Endodermal cell (in vitro differentiated cells): Measurements from ENCODE around the gene FBXW4. TPM values are rescaled to one million over a fixed set of nuclear protein-coding genes. Genes with fewer than 3 reads are reported as not detected.
A peak's percentile ranks its signal among the peaks of the same experiment; 100 is the strongest.

Experiments
- DNase-seq: peaks from one replicate; pipeline ENCODE4 v3.0.0-alpha.2; 2017
- H3K27ac ChIP-seq: 2 replicates; pipeline ENCODE4 v1.5.1; 2013; ENCODE audit warnings: mild to moderate bottlenecking, low read depth, low read length, moderate library complexity
- H3K27me3 ChIP-seq: 2 replicates; pipeline ENCODE4 v1.6.1; 2013; ENCODE audit warnings: mild to moderate bottlenecking, low read length, moderate library complexity; ENCODE audit not compliant: insufficient read depth, control insufficient read depth, poor library complexity, severe bottlenecking
- H3K36me3 ChIP-seq: 2 replicates; pipeline ENCODE4 v1.7.0; 2013; ENCODE audit warnings: mild to moderate bottlenecking, low read length, moderate library complexity; ENCODE audit not compliant: control insufficient read depth, insufficient read depth
- H3K4me1 ChIP-seq: one replicate; pipeline ENCODE4 v1.7.0; 2013; ENCODE audit warnings: low read length; ENCODE audit not compliant: control insufficient read depth, insufficient read depth
- H3K4me3 ChIP-seq: 2 replicates; pipeline ENCODE4 v1.5.1; 2013; ENCODE audit warnings: mild to moderate bottlenecking, low read length, moderate library complexity
- H3K9ac ChIP-seq: 2 replicates; pipeline ENCODE4 v1.6.1; 2013; ENCODE audit warnings: mild to moderate bottlenecking, low read length, moderate library complexity; ENCODE audit not compliant: poor library complexity, severe bottlenecking; ENCODE audit errors: extremely low read depth
- H3K9me3 ChIP-seq: 2 replicates; pipeline ENCODE4 v1.6.1; 2013; ENCODE audit warnings: mild to moderate bottlenecking, low read length, moderate library complexity; ENCODE audit not compliant: control insufficient read depth
- H3K27ac Mint-ChIP-seq: 2 replicates; pipeline ENCODE4 v1.8.0; 2020; ENCODE audit warnings: mixed read lengths
- H3K27me3 Mint-ChIP-seq: 2 replicates; pipeline ENCODE4 v1.8.0; 2021; ENCODE audit warnings: mild to moderate bottlenecking, mixed read lengths; ENCODE audit not compliant: insufficient read depth
- H3K36me3 Mint-ChIP-seq: 2 replicates; pipeline ENCODE4 v1.8.0; 2020; ENCODE audit warnings: low read depth, mixed read lengths
- H3K4me1 Mint-ChIP-seq: 2 replicates; pipeline ENCODE4 v1.8.0; 2020; ENCODE audit warnings: mixed read lengths
- H3K4me3 Mint-ChIP-seq: 2 replicates; pipeline ENCODE4 v1.8.0; 2020; ENCODE audit warnings: mild to moderate bottlenecking, moderate library complexity, mixed read lengths
- H3K9me3 Mint-ChIP-seq: 2 replicates; pipeline ENCODE4 v1.8.0; 2020; ENCODE audit warnings: mild to moderate bottlenecking, mixed read lengths
- WGBS, 2 experiments: methylation state at CpG; one replicate each; pipeline versions ENCODE4 v1.1.5 to v1.1.7; 2013; ENCODE audit warnings: missing lambda C conversion rate in 2 of 2, mixed read lengths in 1 of 2; ENCODE audit not compliant: insufficient coverage in 1 of 2, insufficient read length in 1 of 2; 5-methylcytosine and 5-hydroxymethylcytosine counted together
- total RNA-seq, 2 donors: library from RNA; stranded (reverse); fragmentation: NEBNext Ultra II Directional in 1 of 2; extraction: Animal tissue kit (Norgen Biotek cat#: 25700) in 1 of 2; gene quantifications; 2 replicates in 1 of 2; 3 replicates in 1 of 2; pipeline ENCODE4 v1.2.1, GENCODE V29; 2021
- TF ChIP-seq, protein P1 (sequence below): fragments of 200-600 bp; sonication (generic); conservative IDR thresholded peaks from 2 replicates; pipeline ENCODE4 v1.5.0; 2021; ENCODE audit warnings: antibody characterized with exemption, mild to moderate bottlenecking

FBXW4 gene
- total RNA-seq, 2 donors from 2014 or later = 63.8 to 70.9 TPM

DNA sequence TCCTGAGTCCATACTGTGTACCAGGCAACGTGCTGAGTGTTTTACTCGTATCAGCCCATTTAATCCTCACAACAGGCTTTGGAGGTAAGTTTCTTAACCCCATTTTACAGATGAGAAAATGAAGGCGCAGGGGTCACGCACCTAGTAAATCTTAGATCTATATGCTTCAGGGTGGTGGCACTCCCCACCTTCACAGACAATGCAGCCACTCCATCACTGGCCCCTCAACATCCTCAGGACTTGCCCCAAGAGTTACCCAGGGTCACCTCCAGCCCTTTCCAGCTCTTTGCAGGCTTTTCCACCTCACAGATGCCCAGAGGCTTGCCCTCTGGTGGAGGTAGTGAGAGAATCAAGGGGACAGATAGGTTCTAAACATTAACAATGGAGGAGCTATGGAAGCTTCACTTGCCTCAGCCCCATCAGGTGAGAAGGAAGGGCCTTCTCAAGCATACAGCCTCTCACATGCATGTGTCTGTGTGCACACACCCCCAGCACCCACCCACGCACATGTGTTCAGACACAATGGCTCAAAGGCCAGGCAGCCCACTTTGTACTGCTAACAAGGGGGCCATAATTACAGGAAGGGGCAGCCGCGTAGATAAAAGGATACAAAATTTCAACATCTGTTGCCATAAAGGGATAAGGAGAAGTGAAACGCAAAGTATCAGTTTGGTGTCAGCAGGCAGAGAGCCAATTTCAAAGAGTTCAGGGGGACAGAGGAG is 77.7 kb downstream of the FBXW4 start:
- H3K9ac ChIP-seq = no peak overlapping the region
- H3K36me3 ChIP-seq = peaks cover 25% of the 10 kb centered on the region
- Mint-ChIP-seq H3K9me3 (no peaks in the 10 kb centered on the region), H3K4me3 (no peak overlapping the region), H3K27me3 (no peaks in the 10 kb centered on the region), H3K4me1 (peaks cover 51% of the 10 kb centered on the region), H3K36me3 (peaks cover 24% of the 10 kb centered on the region), H3K27ac (peak overlapping the region; percentile 85)
- TF ChIP-seq, protein P1, sequence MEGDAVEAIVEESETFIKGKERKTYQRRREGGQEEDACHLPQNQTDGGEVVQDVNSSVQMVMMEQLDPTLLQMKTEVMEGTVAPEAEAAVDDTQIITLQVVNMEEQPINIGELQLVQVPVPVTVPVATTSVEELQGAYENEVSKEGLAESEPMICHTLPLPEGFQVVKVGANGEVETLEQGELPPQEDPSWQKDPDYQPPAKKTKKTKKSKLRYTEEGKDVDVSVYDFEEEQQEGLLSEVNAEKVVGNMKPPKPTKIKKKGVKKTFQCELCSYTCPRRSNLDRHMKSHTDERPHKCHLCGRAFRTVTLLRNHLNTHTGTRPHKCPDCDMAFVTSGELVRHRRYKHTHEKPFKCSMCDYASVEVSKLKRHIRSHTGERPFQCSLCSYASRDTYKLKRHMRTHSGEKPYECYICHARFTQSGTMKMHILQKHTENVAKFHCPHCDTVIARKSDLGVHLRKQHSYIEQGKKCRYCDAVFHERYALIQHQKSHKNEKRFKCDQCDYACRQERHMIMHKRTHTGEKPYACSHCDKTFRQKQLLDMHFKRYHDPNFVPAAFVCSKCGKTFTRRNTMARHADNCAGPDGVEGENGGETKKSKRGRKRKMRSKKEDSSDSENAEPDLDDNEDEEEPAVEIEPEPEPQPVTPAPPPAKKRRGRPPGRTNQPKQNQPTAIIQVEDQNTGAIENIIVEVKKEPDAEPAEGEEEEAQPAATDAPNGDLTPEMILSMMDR = peak; percentile 73
- H3K9me3 ChIP-seq = no peaks in the 10 kb centered on the region
- no peaks in the 10 kb centered on the region for H3K27me3 ChIP-seq
- H3K4me1 ChIP-seq = peaks cover 45% of the 10 kb centered on the region
- H3K4me3 ChIP-seq = no peak overlapping the region
- peak; percentile 77 for DNase-seq
- H3K27ac ChIP-seq = no peak overlapping the region
- 89 to 94% methylated on average over 8 of the region's 8 CpGs for WGBS, 2 experiments

DNA sequence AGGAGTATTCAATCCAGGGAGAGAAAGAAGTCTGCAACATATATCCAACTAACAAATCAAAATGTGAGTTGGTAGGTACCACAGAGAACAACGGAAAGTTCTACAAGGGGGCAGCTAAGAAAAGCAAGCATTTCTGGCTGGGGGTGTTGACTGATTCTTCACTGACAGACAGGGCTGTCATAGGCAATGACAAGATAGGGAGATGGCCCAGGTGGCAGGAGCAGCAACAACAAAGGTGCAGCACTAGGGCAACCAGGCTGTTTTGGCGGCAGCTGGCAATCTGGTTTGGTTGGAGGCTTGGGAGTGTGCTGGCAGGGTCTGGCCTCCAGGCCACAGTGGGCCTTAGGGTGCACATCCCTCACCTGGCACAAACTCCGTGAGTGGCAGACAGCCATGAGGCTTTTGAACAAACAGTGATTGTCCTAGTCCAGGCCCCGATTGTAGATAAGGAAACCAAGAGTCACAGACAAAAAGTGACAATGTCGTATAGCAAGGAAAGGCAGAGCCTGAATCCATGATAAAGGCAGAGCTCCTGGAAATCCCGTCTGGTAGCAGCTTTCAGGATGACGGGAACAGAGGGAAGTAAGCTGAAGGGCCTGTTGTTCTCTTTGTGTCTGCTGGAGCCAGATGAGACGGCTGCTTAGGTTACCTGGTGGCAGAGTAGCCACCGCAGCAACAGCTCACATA is 78.4 kb downstream of the FBXW4 start:
- no peaks in the 10 kb centered on the region for H3K27me3 ChIP-seq
- TF ChIP-seq, protein P1 = no peak
- H3K9ac ChIP-seq = peak overlapping the region; percentile 18
- H3K27ac ChIP-seq = no peak overlapping the region
- Mint-ChIP-seq H3K9me3 (no peaks in the 10 kb centered on the region), H3K36me3 (peaks cover 26% of the 10 kb centered on the region), H3K4me3 (no peak overlapping the region), H3K27ac (peak overlapping the region; percentile 85), H3K27me3 (no peaks in the 10 kb centered on the region), H3K4me1 (peaks cover 49% of the 10 kb centered on the region)
- 77 to 90% methylated on average over 7 to 9 of the region's 9 CpGs for WGBS, 2 experiments
- H3K4me3 ChIP-seq = no peak overlapping the region
- H3K36me3 ChIP-seq = peaks cover 32% of the 10 kb centered on the region
- DNase-seq = peak; percentile 52
- H3K4me1 ChIP-seq = peaks cover 42% of the 10 kb centered on the region
- no peaks in the 10 kb centered on the region for H3K9me3 ChIP-seq

DNA sequence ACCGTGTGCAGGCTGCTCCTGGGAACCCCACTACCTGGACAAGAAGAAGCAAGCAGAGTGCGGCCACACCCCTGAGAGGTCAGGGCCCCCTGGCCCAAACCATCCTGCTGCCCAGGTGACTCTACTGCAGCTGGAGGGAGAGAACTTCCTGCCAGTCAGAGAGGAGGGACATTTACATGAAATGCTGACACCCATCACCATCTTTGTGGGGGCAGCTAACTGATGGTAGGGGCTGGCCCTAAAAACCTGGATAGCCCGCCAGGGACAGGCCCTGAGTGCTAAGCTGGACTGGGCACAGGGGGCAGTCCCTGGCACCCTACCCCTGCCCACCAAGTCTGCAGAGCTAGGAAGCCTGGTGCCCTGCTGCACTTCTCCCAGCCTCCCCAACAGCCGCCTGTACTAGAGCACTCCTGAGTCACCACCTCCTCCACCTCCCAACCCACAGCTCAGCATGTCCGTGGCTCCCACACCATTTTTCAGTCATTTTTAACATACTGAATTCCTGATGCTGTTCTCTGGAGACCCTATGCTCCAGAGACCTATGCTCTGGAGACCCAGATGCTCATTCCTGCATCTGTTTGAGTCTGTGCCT is 79.3 kb downstream of the FBXW4 start:
- no peaks in the 10 kb centered on the region for H3K27me3 ChIP-seq
- Mint-ChIP-seq H3K9me3 (no peaks in the 10 kb centered on the region), H3K36me3 (peaks cover 30% of the 10 kb centered on the region), H3K27ac (peak overlapping the region; percentile 64), H3K27me3 (no peaks in the 10 kb centered on the region), H3K4me1 (peaks cover 47% of the 10 kb centered on the region), H3K4me3 (no peak overlapping the region)
- peaks cover 41% of the 10 kb centered on the region for H3K4me1 ChIP-seq
- DNase-seq = no peak
- 90 to 96% methylated on average over 2 to 5 of the region's 5 CpGs for WGBS, 2 experiments
- no peak overlapping the region for H3K4me3 ChIP-seq
- H3K27ac ChIP-seq = no peak overlapping the region
- H3K36me3 ChIP-seq = peaks cover 35% of the 10 kb centered on the region
- H3K9ac ChIP-seq = no peak overlapping the region
- H3K9me3 ChIP-seq = no peaks in the 10 kb centered on the region
- TF ChIP-seq, protein P1 = no peak
